Breast epithelium (tissue), 3 donors: ENCODE measurements around the gene TAS2R41.

Experiments used
- POLR2A ChIP-seq: fragments of 450-650 bp; IDR thresholded peaks from one replicate; pipeline ENCODE4 v1.6.1; 2016; ENCODE audit warnings: antibody characterized with exemption, mild to moderate bottlenecking, moderate library complexity
- POLR2AphosphoS5 ChIP-seq, 3 donors: sonication (generic); formaldehyde crosslinking; IDR thresholded peaks; one replicate each; pipeline ENCODE4 v1.6.1; 2017; ENCODE audit warnings: antibody characterized with exemption in 3 of 3
- TF ChIP-seq, protein P1 (sequence below), 3 donors: fragments of 450-650 bp; IDR thresholded peaks; one replicate each; pipeline ENCODE4 v1.5.1; 2016 to 2017; ENCODE audit warnings: antibody characterized with exemption in 3 of 3, mild to moderate bottlenecking in 3 of 3, moderate library complexity in 3 of 3

GRCh38 chr7:143480501-143480900, 2.8 kb downstream of the TAS2R41 start:
- TF ChIP-seq, protein P1, sequence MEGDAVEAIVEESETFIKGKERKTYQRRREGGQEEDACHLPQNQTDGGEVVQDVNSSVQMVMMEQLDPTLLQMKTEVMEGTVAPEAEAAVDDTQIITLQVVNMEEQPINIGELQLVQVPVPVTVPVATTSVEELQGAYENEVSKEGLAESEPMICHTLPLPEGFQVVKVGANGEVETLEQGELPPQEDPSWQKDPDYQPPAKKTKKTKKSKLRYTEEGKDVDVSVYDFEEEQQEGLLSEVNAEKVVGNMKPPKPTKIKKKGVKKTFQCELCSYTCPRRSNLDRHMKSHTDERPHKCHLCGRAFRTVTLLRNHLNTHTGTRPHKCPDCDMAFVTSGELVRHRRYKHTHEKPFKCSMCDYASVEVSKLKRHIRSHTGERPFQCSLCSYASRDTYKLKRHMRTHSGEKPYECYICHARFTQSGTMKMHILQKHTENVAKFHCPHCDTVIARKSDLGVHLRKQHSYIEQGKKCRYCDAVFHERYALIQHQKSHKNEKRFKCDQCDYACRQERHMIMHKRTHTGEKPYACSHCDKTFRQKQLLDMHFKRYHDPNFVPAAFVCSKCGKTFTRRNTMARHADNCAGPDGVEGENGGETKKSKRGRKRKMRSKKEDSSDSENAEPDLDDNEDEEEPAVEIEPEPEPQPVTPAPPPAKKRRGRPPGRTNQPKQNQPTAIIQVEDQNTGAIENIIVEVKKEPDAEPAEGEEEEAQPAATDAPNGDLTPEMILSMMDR (IDR thresholded peaks at IDR 0.05), result no peak
- TF ChIP-seq POLR2AphosphoS5 (IDR thresholded peaks at IDR 0.05) (no peak), POLR2A (no peak)
